Measurements from ENCODE around the gene UTP4. TPM values are rescaled to one million over a fixed set of nuclear protein-coding genes. Genes with fewer than 3 reads are reported as not detected.

The UTP4 gene
- total RNA-seq, 1 experiment from 2014 or later = 26.9 TPM

- ChIA-PET POLR2A (ENCODE audit: unreplicated experiment) (no interaction called here), CTCF (interaction anchor here (0.7 kb wide), 1 partner anchor 150 kb away, joined by 3 read pairs; the partner anchor contains the start of gene TMED6)
- peak; percentile 24 for DNase-seq
- Histone ChIP-seq H3K79me2 (ENCODE audit: low read length) (peaks cover 81% of the 10 kb centered on the region), H3F3A (ENCODE audit: low read length, unreplicated experiment) (peaks cover 3% of the 10 kb centered on the region), H3K4me3 (ENCODE audit: low read length) (no peak overlapping the region), H3K9me3 (ENCODE audit: low read length) (no peaks in the 10 kb centered on the region), H3K27me3 (ENCODE audit: low read length) (no peaks in the 10 kb centered on the region), H3K4me1 (ENCODE audit: insufficient read depth, low read length) (peaks cover 22% of the 10 kb centered on the region), H4K20me1 (ENCODE audit: low read length) (no peaks in the 10 kb centered on the region), H3K27ac (ENCODE audit: low read length) (no peak overlapping the region), H3K36me3 (ENCODE audit: low read depth, low read length) (no peaks in the 10 kb centered on the region), H2AFZ (ENCODE audit: low read length) (no peak overlapping the region), H3K9ac (ENCODE audit: low read length) (no peak overlapping the region), H3K9me2 (replicated peaks; ENCODE audit: low read length) (no peaks in the 10 kb centered on the region), H3K4me2 (ENCODE audit: low read length) (no peak overlapping the region)
- BruUV-seq (replicated peaks) = no TSS peak
- TF ChIP-seq CTCF (conservative IDR thresholded peaks at IDR 0.05; ENCODE audit: low read depth, low read length) (no peak), EZH2 (IDR thresholded peaks at IDR 0.05; ENCODE audit: low read length, unreplicated experiment) (no peak), EZH2phosphoT487 (IDR thresholded peaks at IDR 0.05; ENCODE audit: borderline replicate concordance, low read length) (no peak)
- no peak; the same call in 1 of the 2 replicates for ATAC-seq
- intact Hi-C loops (cut with micrococcal nuclease) = no loop called here
These were observed 69.3 kb downstream of the UTP4 start for GRCh38 chr16:69201787-69202186.

GRCh38 chr16:69204172-69204571 is 71.7 kb downstream of the UTP4 start:
- Histone ChIP-seq H3K9me2 (replicated peaks; ENCODE audit: low read length) (no peaks in the 10 kb centered on the region), H2AFZ (ENCODE audit: low read length) (no peak overlapping the region), H4K20me1 (ENCODE audit: low read length) (peaks cover 1% of the 10 kb centered on the region; the same call in 1 of the 2 replicates), H3K79me2 (ENCODE audit: low read length) (peaks cover 70% of the 10 kb centered on the region), H3K27me3 (ENCODE audit: low read length) (no peaks in the 10 kb centered on the region), H3K4me1 (ENCODE audit: insufficient read depth, low read length) (peaks cover 19% of the 10 kb centered on the region), H3K4me2 (ENCODE audit: low read length) (no peak overlapping the region), H3F3A (ENCODE audit: low read length, unreplicated experiment) (no peaks in the 10 kb centered on the region), H3K9me3 (ENCODE audit: low read length) (no peaks in the 10 kb centered on the region), H3K36me3 (ENCODE audit: low read depth, low read length) (no peaks in the 10 kb centered on the region), H3K4me3 (ENCODE audit: low read length) (no peak overlapping the region), H3K27ac (ENCODE audit: low read length) (no peak overlapping the region), H3K9ac (ENCODE audit: low read length) (no peak overlapping the region)
- DNase-seq (no peak), ATAC-seq (no peak)
- CTCF ChIA-PET = no interaction called here
- POLR2A ChIA-PET (ENCODE audit: unreplicated experiment) = no interaction called here
- TF ChIP-seq CTCF (conservative IDR thresholded peaks at IDR 0.05; ENCODE audit: low read depth, low read length) (no peak), EZH2 (IDR thresholded peaks at IDR 0.05; ENCODE audit: low read length, unreplicated experiment) (no peak), EZH2phosphoT487 (IDR thresholded peaks at IDR 0.05; ENCODE audit: borderline replicate concordance, low read length) (no peak)
- intact Hi-C loops (cut with micrococcal nuclease) = no loop called here
- BruUV-seq (replicated peaks) = no TSS peak

- POLR2A ChIA-PET (ENCODE audit: unreplicated experiment) = no interaction called here
These were observed 77.3 kb downstream of the UTP4 start for GRCh38 chr16:69209735-69210134.

More at GRCh38 chr16:69209735-69210134, 77.3 kb downstream of the UTP4 start:
- H3K9ac ChIP-seq (ENCODE audit: low read length) = no peak overlapping the region
- peaks cover 4% of the 10 kb centered on the region; the same call in 1 of the 2 replicates for H4K20me1 ChIP-seq (ENCODE audit: low read length)
- no peaks in the 10 kb centered on the region for H3K27me3 ChIP-seq (ENCODE audit: low read length)
- BruUV-seq (replicated peaks) = no TSS peak
- peaks cover 44% of the 10 kb centered on the region for H3K79me2 ChIP-seq (ENCODE audit: low read length)
- CTCF ChIA-PET = no interaction called here
- no peak overlapping the region for H3K4me3 ChIP-seq (ENCODE audit: low read length)
- no peaks in the 10 kb centered on the region for H3K9me3 ChIP-seq (ENCODE audit: low read length)
- DNase-seq = no peak
- intact Hi-C loops (cut with micrococcal nuclease) = no loop called here
- H3K27ac ChIP-seq (ENCODE audit: low read length) = no peak overlapping the region
- TF ChIP-seq EZH2phosphoT487 (IDR thresholded peaks at IDR 0.05; ENCODE audit: borderline replicate concordance, low read length) = no peak
- H3K4me1 ChIP-seq (ENCODE audit: insufficient read depth, low read length) = no peaks in the 10 kb centered on the region
- no peaks in the 10 kb centered on the region for H3K9me2 ChIP-seq (replicated peaks; ENCODE audit: low read length)
- H3K4me2 ChIP-seq (ENCODE audit: low read length) = no peak overlapping the region
- ATAC-seq = no peak
- H2AFZ ChIP-seq (ENCODE audit: low read length) = no peak overlapping the region
- H3F3A ChIP-seq (ENCODE audit: low read length, unreplicated experiment) = no peaks in the 10 kb centered on the region
- H3K36me3 ChIP-seq (ENCODE audit: low read depth, low read length) = no peaks in the 10 kb centered on the region

Data from PC-3 (cell line).